NB4 (cell line): ENCODE data around the gene KRT1.

Source experiments
- MYC ChIP-seq: IDR thresholded peaks from 2 replicates; pipeline ENCODE4 v1.6.1; 2011; ENCODE audit warnings: low read depth, low read length
- POLR2A ChIP-seq: IDR thresholded peaks from 2 replicates; pipeline ENCODE4 v1.6.1; 2011; ENCODE audit warnings: mild to moderate bottlenecking; ENCODE audit not compliant: insufficient read length; ENCODE audit errors: extremely low read depth
- TF ChIP-seq, protein P1 (sequence below): IDR thresholded peaks from one replicate; pipeline ENCODE4 v1.5.1; 2012; ENCODE audit warnings: low read depth, low read length
- TF ChIP-seq, protein P2 (sequence below): IDR thresholded peaks from 2 replicates; pipeline ENCODE4 v1.6.1; 2011; ENCODE audit warnings: low read depth, low read length

DNA sequence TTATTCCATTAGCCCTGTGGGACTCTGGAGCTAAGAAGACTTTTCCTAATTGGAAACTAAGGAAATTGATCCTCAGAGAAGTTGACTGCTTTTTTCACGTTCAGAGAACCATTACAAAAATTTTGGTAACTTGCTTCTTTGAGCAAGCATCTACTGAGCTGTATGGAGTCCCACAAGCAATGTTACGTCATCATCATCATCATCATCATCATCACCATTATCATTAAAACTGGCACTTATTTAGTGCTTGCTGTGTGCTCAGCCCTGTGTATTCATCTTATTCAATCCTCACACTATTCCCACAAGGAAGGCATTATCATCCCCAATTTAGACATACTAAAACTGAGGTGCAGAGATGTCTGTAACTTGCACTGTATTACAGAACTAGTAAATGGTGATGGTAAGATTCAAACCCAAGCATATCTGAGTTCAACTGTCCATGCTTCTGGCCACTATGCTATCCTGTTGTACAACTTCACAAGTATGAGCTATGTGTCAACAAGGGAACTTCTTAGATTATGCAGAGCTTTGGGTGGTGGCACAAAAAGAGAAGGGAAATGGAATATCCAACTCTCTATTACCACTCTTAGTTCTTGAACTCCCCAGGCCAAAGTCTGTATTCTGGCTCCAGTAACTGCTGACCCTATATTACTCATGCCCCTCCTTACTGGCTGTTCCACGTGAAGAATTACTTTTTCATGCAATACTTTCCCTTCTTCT is 6.3 kb downstream of the KRT1 start:
- TF ChIP-seq POLR2A (no peak), MYC (no peak)
- TF ChIP-seq, protein P1, sequence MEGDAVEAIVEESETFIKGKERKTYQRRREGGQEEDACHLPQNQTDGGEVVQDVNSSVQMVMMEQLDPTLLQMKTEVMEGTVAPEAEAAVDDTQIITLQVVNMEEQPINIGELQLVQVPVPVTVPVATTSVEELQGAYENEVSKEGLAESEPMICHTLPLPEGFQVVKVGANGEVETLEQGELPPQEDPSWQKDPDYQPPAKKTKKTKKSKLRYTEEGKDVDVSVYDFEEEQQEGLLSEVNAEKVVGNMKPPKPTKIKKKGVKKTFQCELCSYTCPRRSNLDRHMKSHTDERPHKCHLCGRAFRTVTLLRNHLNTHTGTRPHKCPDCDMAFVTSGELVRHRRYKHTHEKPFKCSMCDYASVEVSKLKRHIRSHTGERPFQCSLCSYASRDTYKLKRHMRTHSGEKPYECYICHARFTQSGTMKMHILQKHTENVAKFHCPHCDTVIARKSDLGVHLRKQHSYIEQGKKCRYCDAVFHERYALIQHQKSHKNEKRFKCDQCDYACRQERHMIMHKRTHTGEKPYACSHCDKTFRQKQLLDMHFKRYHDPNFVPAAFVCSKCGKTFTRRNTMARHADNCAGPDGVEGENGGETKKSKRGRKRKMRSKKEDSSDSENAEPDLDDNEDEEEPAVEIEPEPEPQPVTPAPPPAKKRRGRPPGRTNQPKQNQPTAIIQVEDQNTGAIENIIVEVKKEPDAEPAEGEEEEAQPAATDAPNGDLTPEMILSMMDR = no peak
- TF ChIP-seq, protein P2, sequence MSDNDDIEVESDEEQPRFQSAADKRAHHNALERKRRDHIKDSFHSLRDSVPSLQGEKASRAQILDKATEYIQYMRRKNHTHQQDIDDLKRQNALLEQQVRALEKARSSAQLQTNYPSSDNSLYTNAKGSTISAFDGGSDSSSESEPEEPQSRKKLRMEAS = no peak
